Measurements from ENCODE around the gene KRT4.

KRT4 gene

DNA sequence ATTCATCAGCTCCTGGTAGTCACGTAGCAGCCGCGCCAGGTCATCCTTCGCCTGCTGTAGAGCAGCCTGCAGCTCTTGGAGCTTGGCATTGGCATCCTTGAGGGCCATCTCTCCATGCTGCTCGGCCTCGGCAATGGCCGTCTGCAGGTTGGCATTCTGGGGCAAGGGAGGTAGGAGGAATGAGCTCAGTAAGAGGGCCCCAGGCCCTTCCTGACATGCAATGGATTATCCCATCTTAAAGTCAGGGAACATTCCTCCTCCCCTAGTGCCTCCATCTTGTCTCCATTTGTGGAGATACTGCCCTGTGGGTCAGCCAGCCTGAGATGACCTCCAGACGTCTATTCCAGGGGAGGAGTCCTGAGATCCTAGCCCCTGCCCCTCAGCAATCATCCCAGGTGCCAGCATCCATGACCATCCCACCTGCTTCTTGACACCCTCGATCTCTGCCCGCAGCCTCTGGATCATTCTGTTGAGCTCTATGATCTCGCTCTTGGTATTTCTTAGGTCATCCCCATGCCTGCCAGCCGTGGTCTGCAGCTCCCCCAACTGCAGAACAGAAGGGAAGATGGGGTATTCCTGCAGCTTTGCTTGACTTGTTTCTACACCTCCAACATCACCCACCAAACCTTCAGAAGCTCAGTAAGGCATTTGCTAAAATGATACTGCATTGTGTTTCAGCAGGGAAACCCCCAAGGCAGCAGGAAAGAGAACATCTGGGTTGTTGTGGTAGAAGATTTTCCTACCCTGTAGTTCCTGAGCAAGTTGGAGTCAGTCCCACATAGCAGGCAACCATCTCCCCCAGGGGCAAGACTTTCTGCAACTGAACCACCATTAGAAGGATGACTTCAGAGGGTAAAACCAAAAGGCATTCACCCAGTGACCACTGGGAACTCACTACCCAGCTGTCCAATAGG is 22.4 kb downstream of the KRT4 start:
- DNase-seq = no peak

DNA sequence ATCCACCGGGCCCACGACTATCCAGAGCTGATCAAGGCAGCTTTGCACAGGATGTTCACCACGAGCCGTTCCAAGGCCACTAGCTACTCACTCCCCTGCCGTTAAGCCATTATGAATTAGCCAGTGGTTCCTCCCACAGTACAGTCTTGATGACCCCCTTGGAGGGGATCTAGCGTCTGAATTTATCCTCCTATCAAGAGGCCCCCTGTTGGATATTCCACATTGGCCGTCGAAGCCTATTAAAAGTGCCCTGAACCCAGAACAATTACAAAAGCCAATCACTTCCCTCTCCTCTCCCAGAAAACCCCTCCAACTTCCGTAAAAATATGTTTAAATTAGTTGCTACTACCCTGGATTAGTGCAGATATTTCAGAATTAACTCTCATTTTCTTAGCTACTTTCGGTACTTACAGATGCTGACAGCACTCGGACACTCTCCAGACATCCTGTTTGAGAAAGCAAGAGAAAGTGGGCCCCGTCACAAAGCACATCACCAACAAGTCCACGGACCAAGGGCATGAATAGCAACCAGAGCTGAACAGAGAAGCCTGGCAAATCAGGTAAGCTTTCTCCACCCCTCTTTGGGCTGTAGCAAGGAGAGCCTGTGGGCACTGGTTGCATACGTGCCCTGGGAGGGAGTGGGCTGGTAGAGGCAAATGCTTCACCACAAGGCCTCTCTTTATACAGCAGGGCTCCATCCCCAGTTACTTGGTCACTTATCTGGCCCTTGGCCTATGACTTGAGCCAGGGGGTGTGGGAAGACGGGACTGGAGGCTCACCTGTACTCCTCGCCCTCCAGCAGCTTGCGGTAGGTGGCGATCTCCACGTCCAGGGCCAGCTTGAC is 23.3 kb downstream of the KRT4 start:
- DNase-seq = no peak

DNA sequence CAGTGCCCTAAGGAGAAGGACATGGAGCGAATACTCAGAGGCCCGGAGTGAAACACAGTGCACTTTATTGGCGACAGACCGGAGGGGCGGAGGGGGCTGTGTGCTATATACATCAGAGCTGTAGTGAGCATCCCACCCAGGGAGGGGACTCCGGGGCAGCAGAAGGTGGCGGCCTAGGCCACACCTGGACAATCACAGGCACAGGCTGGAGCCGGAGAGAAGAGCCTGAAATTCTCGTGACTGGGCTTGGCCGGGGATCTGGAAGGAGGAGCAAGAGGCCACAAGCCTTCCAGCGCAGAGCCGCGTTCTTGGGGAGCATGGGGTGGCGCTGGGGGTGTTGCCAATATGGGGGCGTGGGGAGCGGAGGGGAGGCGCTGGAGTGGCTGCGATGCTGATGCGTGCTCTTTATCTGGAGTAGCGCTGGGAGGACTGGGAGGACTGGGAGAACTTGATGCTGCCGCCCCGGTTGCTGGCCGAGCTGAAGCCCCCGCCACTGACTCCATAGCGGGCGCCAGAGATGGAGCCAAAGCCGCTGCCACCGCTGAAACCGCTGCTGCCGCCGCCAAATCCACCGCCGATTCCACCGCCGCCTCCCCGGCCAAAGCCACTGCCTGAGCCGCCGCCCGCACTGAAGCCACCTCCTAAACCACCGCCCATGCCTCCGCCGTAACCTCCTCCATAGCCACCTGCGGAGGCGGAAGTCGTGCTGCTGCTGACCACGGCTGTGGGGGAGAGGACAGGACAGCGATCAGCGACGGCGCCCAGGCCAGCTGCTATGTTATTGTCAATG is 24.1 kb downstream of the KRT4 start:
- DNase-seq = no peak

- DNase-seq = no peak
Measured at GRCh38 chr12:52788876-52789636, 24.9 kb downstream of the KRT4 start.

DNA sequence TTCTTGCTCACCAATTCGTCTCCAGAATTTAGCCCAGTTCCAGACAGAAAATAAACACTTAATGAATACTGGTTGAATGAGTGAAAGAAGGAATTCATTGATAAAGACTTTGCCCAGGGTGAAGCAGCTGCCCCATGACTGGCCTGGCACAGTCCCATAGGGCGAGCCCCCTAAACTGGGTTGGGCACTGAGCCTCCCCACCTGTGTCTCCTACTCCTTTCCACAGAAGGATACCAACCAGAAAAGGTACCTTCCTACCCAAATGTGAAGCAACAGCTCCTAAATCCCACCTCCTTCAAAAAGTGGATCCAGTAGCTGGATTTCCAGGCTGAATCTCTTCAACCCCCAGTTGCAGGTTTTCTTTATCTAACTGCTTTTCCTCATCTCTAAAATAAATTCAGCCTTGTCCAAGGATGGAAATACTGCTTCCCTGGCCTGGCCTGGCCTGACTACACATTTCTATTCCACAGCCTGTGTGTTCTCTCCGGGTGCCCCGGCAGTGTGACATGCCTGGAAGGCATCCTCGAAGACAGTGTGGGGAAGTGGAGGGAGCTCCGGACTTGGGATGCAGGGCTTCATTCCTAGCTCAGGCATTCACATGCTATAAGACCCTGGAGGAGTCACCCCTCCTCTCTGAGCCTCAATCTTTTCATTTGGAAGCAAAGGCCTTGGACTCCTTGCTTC is 25.6 kb downstream of the KRT4 start:
- DNase-seq = no peak

GRCh38 chr12:52787324-52788191 is 26.4 kb downstream of the KRT4 start:
- no peak for DNase-seq

DNA sequence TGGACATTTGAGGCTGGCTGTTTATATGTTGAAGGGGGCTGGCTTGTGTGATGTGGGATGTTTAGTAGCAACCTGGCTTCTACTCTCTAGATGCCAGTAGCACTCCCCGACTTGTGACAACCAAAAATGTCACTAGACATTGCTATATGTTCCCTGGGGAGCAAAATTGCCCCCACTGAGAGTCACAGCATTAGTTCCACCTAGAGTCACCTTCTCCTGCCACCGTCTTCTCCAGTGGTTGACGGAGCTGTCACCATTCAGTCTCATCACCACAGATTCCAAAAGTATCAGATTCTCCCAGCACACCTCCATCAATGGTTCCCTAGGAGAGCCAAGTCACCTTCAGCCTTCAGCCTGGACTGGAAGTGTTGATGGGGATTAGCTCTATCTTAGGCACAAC is 29.0 kb downstream of the KRT4 start:
- DNase-seq = no peak

- DNase-seq = no peak
Measured at GRCh38 chr12:52783563-52784316, 30.2 kb downstream of the KRT4 start.

- no peak for DNase-seq
Measured at GRCh38 chr12:52782502-52782901, 31.4 kb downstream of the KRT4 start.

GRCh38 chr12:52781399-52782082 is 32.4 kb downstream of the KRT4 start:
- DNase-seq = no peak

- no peak for DNase-seq
Measured at GRCh38 chr12:52779914-52780313, 34.0 kb downstream of the KRT4 start.

DNA sequence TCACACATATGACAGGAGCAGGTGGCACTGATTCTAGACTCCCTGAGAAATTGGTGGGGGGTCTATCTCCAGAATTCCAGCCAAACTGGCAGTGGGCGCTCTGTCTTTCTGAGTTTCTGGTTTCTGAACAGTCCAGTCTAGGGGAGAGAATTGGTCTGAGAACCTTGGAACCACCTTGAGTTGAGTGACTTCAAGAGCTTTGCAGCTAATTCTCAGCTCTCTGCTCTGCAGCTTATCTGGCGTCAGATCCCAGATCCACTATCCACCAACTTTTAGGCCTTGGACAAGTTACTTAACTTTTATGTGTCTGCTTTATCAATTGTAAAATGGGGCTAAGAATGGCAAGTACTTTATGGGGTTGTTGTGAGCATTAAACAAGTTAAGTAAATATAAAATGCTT is 35.1 kb downstream of the KRT4 start:
- no peak for DNase-seq

- DNase-seq = no peak
Measured at GRCh38 chr12:52777566-52777965, 36.4 kb downstream of the KRT4 start.

GRCh38 chr12:52776913-52777395 is 37.0 kb downstream of the KRT4 start, which contains the start of gene KRT76:
Gene KRT76 (minus strand): TSS chr12:52777345. CDS start chr12:52777291, 54 bp downstream.
- DNase-seq = no peak

GRCh38 chr12:52776435-52776834 is 37.5 kb downstream of the KRT4 start:
- no peak for DNase-seq

GRCh38 chr12:52774629-52775250 is 39.2 kb downstream of the KRT4 start:
- DNase-seq = no peak

DNA sequence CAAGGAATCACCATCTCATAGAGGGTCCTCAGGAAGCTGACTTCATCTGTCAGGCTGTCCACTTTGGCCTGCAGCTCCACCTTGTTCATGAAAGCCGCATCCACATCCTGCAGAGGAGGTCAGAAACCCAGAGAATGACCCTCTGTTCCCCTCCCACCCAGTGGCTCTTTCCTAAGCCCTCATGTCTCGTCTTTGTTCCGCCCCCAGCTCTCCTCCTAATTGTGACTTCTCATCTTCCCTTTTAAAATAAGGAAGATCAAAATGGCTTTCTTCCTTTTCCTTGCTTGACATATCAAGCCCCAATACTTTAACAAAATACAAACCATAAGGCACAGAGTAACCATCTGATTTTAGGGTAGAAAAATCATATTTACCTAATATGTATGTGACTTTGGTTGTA is 41.1 kb downstream of the KRT4 start:
- DNase-seq = no peak

DNA sequence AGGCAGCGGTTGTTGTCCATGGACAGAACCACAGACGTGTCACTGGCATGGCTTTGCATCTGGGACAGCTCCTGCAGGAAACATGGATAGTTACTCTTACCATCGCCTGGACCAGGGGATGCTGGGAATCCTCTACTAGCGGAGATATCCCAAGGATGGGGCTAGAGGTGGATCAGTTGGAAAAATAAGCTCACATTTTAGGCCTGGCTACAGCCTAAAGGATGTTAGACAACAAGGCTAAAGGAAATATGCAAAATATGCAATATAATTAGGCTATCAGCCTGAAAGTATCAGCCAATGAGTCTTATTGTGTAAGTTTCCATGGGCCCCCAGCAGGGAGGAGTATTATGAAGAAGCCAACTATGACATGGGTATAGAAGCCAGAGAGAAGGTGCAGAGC is 41.7 kb downstream of the KRT4 start:
- no peak for DNase-seq

- no peak for DNase-seq
Measured at GRCh38 chr12:52771505-52771904, 42.4 kb downstream of the KRT4 start.
